Measurements from ENCODE around the gene AADACL4. TPM values are rescaled to one million over a fixed set of nuclear protein-coding genes. Genes with fewer than 3 reads are reported as not detected.

The AADACL4 gene
- total and polyA plus RNA-seq, 5 donors from 2014 or later = not detected

DNA sequence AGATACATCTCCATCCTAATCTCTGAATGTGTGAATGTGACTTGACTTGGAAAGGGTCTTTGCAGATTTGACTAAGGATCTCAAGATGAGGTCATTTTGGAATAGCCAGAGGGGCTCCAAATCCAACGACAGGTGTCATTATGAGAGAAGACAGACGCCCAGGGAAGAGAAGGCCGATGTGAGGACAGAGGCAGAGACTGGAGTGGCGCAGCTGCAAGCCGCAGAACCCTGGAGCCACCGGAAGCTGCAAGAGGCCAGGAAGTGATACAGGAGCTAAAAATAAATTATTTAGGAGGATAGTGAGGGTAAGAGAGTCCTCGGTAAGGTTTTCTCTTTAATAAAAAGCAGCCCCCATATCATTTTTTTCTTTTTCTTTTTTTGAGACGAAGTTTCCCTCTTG lies 9.7 kb upstream of the AADACL4 start:
- Mint-ChIP-seq H3K36me3 (no peaks in the 10 kb centered on the region), H3K9me3 (peaks cover 0 to 3% (median 0%) of the 10 kb centered on the region in 7 donors), H3K4me1 (peaks cover 0 to 7% (median 3%) of the 10 kb centered on the region in 4 donors), H3K27ac (peak overlapping the region in 2 of 3 donors; percentile 72 to 74), H3K4me3 (peak overlapping the region in 1 of 4 donors; percentile 22), H3K27me3 (peaks cover 4% of the 10 kb centered on the region)
- ATAC-seq (ENCODE audit: low read depth in 2 of 2) = no peak
- Histone ChIP-seq H3K9me3 (ENCODE audit: control insufficient read depth in 2 of 2, low read length in 2 of 2) (peaks cover 0 to 3% of the 10 kb centered on the region in 2 experiments), H3K4me1 (ENCODE audit: control insufficient read depth, insufficient read depth, low read length, poor library complexity, severe bottlenecking) (no peaks in the 10 kb centered on the region), H3K27ac (ENCODE audit: insufficient read depth, low read length, poor library complexity, severe bottlenecking) (no peak overlapping the region), H3K36me3 (ENCODE audit: control insufficient read depth, insufficient read depth, low read length) (no peaks in the 10 kb centered on the region), H3K4me3 (ENCODE audit: low read depth, low read length) (no peak overlapping the region), H3K27me3 (ENCODE audit: control insufficient read depth, insufficient read depth, low read length) (no peaks in the 10 kb centered on the region)
- no peak for DNase-seq

GRCh38 chr1:12634696-12635202 lies 9.1 kb upstream of the AADACL4 start:
- Mint-ChIP-seq H3K27me3 (peaks cover 4% of the 10 kb centered on the region), H3K27ac (peak overlapping the region in 1 of 3 donors; percentile 47), H3K36me3 (no peaks in the 10 kb centered on the region), H3K9me3 (peaks cover 0 to 5% (median 0%) of the 10 kb centered on the region in 7 donors), H3K4me3 (no peak overlapping the region), H3K4me1 (peaks cover 0 to 7% (median 3%) of the 10 kb centered on the region in 4 donors)
- no peak for DNase-seq
- H3K27ac ChIP-seq (ENCODE audit: insufficient read depth, low read length, poor library complexity, severe bottlenecking) = no peak overlapping the region
- ATAC-seq (ENCODE audit: low read depth in 2 of 2) = no peak
- H3K9me3 ChIP-seq (ENCODE audit: control insufficient read depth in 2 of 2, low read length in 2 of 2) = peaks cover 5 to 9% of the 10 kb centered on the region in 2 experiments
- H3K27me3 ChIP-seq (ENCODE audit: control insufficient read depth, insufficient read depth, low read length) = no peaks in the 10 kb centered on the region
- H3K4me3 ChIP-seq (ENCODE audit: low read depth, low read length) = no peak overlapping the region
- H3K36me3 ChIP-seq (ENCODE audit: control insufficient read depth, insufficient read depth, low read length) = no peaks in the 10 kb centered on the region
- no peaks in the 10 kb centered on the region for H3K4me1 ChIP-seq (ENCODE audit: control insufficient read depth, insufficient read depth, low read length, poor library complexity, severe bottlenecking)

GRCh38 chr1:12636098-12636950 lies 7.6 kb upstream of the AADACL4 start:
- peaks cover 8% of the 10 kb centered on the region for H3K27me3 Mint-ChIP-seq
- ATAC-seq (ENCODE audit: low read depth in 2 of 2) (no peak), DNase-seq (no peak)
- no peak overlapping the region for H3K27ac ChIP-seq (ENCODE audit: insufficient read depth, low read length, poor library complexity, severe bottlenecking)
- no peak overlapping the region for H3K4me3 ChIP-seq (ENCODE audit: low read depth, low read length)
- H3K9me3 Mint-ChIP-seq = peaks cover 0 to 19% (median 3%) of the 10 kb centered on the region in 7 donors
- no peaks in the 10 kb centered on the region for H3K36me3 Mint-ChIP-seq
- peaks cover 0 to 7% (median 3%) of the 10 kb centered on the region in 4 donors for H3K4me1 Mint-ChIP-seq
- H3K27ac Mint-ChIP-seq = no peak overlapping the region
- H3K4me1 ChIP-seq (ENCODE audit: control insufficient read depth, insufficient read depth, low read length, poor library complexity, severe bottlenecking) = no peaks in the 10 kb centered on the region
- H3K4me3 Mint-ChIP-seq = no peak overlapping the region
- no peaks in the 10 kb centered on the region for H3K27me3 ChIP-seq (ENCODE audit: control insufficient read depth, insufficient read depth, low read length)
- H3K9me3 ChIP-seq (ENCODE audit: control insufficient read depth in 2 of 2, low read length in 2 of 2) = peaks cover 18 to 24% of the 10 kb centered on the region in 2 experiments
- no peaks in the 10 kb centered on the region for H3K36me3 ChIP-seq (ENCODE audit: control insufficient read depth, insufficient read depth, low read length)

DNA sequence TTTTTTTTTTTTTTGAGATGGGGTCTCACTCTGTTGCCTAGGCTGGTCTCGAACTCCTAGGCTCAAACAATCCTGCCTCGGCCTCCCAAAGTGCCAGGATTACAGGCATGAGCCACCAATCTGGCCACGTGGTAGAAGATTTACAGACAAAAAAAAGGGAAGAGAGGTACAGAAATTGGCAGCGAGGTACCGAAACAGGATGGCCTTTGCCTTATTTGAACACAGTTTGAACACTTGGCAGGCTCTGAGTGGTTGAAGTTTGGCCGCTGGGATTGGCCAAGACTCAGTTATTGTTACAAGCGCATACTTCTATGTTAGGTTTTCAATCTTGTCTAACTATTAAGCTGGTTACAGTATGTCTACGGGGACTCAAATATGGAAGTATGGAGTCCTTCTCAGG lies 6.2 kb upstream of the AADACL4 start:
- Histone ChIP-seq H3K4me1 (ENCODE audit: control insufficient read depth, insufficient read depth, low read length, poor library complexity, severe bottlenecking) (no peaks in the 10 kb centered on the region), H3K4me3 (ENCODE audit: low read depth, low read length) (no peak overlapping the region), H3K27ac (ENCODE audit: insufficient read depth, low read length, poor library complexity, severe bottlenecking) (no peak overlapping the region), H3K36me3 (ENCODE audit: control insufficient read depth, insufficient read depth, low read length) (no peaks in the 10 kb centered on the region), H3K9me3 (ENCODE audit: control insufficient read depth in 2 of 2, low read length in 2 of 2) (peaks cover 18 to 26% of the 10 kb centered on the region in 2 experiments), H3K27me3 (ENCODE audit: control insufficient read depth, insufficient read depth, low read length) (no peaks in the 10 kb centered on the region)
- Mint-ChIP-seq H3K9me3 (peaks cover 0 to 20% (median 6%) of the 10 kb centered on the region in 7 donors), H3K27me3 (peaks cover 6% of the 10 kb centered on the region), H3K36me3 (no peaks in the 10 kb centered on the region), H3K27ac (no peak overlapping the region), H3K4me1 (peaks cover 0 to 6% (median 3%) of the 10 kb centered on the region in 4 donors), H3K4me3 (no peak overlapping the region)
- DNase-seq (no peak), ATAC-seq (ENCODE audit: low read depth in 2 of 2) (no peak)

DNA sequence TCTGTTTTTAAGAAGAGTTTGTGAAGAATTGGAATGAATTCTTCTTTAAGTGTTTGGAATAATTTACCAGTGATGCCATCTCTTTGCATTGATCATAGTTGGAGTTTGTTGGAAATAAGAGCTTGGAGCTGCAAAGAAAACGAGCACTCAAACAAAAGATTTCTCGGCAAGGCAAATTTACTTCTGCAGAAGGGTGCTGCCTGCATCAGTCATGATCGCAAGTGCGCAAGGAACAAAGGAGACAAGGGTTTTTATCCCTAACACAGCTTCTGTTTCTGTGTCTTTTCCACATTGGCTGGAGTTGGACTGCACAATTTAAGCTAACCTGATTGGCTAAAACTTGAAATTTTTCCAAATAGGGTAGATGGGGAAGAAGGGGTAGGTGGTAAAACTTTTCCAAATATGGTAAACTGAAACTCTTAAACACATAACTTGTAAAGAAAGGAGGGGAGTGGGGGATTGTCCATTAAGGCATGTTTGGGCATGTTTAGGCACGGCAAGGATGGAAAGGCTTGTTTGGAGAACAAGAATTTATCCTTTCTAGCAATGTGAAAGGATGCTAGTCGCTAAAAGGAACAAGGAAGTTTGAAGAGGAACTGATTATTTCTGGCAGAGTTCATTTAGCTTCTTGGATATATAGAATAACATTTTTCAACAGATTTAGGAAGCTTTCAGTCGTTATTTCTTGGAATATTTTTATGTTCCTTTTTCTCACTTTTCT lies 3.5 kb upstream of the AADACL4 start:
- no peak overlapping the region for H3K4me3 Mint-ChIP-seq
- ATAC-seq (ENCODE audit: low read depth in 2 of 2) (no peak), DNase-seq (no peak)
- H3K36me3 Mint-ChIP-seq = no peaks in the 10 kb centered on the region
- Histone ChIP-seq H3K9me3 (ENCODE audit: control insufficient read depth in 2 of 2, low read length in 2 of 2) (peaks cover 18 to 26% of the 10 kb centered on the region in 2 experiments), H3K36me3 (ENCODE audit: control insufficient read depth, insufficient read depth, low read length) (no peaks in the 10 kb centered on the region), H3K27me3 (ENCODE audit: control insufficient read depth, insufficient read depth, low read length) (no peaks in the 10 kb centered on the region), H3K27ac (ENCODE audit: insufficient read depth, low read length, poor library complexity, severe bottlenecking) (no peak overlapping the region), H3K4me1 (ENCODE audit: control insufficient read depth, insufficient read depth, low read length, poor library complexity, severe bottlenecking) (no peaks in the 10 kb centered on the region), H3K4me3 (ENCODE audit: low read depth, low read length) (no peak overlapping the region)
- H3K27me3 Mint-ChIP-seq = peaks cover 8% of the 10 kb centered on the region
- H3K9me3 Mint-ChIP-seq = peaks cover 0 to 20% (median 5%) of the 10 kb centered on the region in 7 donors
- peak overlapping the region in 1 of 3 donors; percentile 28 for H3K27ac Mint-ChIP-seq
- no peaks in the 10 kb centered on the region for H3K4me1 Mint-ChIP-seq

GRCh38 chr1:12640958-12641272 lies 3.0 kb upstream of the AADACL4 start:
- no peak for ATAC-seq (ENCODE audit: low read depth in 2 of 2)
- no peaks in the 10 kb centered on the region for H3K27me3 ChIP-seq (ENCODE audit: control insufficient read depth, insufficient read depth, low read length)
- peaks cover 18 to 26% of the 10 kb centered on the region in 2 experiments for H3K9me3 ChIP-seq (ENCODE audit: control insufficient read depth in 2 of 2, low read length in 2 of 2)
- H3K27ac ChIP-seq (ENCODE audit: insufficient read depth, low read length, poor library complexity, severe bottlenecking) = no peak overlapping the region
- H3K4me1 Mint-ChIP-seq = no peaks in the 10 kb centered on the region
- peaks cover 0 to 20% (median 5%) of the 10 kb centered on the region in 7 donors for H3K9me3 Mint-ChIP-seq
- no peaks in the 10 kb centered on the region for H3K4me1 ChIP-seq (ENCODE audit: control insufficient read depth, insufficient read depth, low read length, poor library complexity, severe bottlenecking)
- no peak overlapping the region for H3K4me3 ChIP-seq (ENCODE audit: low read depth, low read length)
- H3K27ac Mint-ChIP-seq = no peak overlapping the region
- DNase-seq = no peak
- H3K36me3 Mint-ChIP-seq = no peaks in the 10 kb centered on the region
- H3K36me3 ChIP-seq (ENCODE audit: control insufficient read depth, insufficient read depth, low read length) = no peaks in the 10 kb centered on the region
- no peak overlapping the region for H3K4me3 Mint-ChIP-seq
- H3K27me3 Mint-ChIP-seq = peaks cover 9% of the 10 kb centered on the region

DNA sequence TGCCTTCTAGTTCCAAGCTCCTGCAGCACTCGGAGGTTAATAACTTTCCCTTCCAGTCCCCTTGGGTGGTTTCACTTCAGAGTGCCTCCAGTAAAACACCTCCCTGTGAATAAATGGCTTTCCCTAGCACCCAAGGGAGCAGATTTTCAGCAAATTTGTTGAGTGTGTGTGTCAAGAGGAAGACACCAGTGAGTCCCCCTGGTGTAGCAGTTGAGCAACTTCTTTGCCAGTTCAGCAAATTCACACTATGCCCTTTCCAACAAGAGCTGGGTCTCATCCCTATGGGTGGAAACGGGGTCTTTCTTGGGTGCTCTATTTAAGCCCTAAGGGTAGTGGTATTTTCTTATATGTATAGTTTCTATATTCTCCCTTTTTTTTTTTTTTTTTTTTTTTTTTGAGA lies 806 bp upstream of the AADACL4 start:
- no peaks in the 10 kb centered on the region for H3K27me3 ChIP-seq (ENCODE audit: control insufficient read depth, insufficient read depth, low read length)
- no peak for ATAC-seq (ENCODE audit: low read depth in 2 of 2)
- H3K4me3 ChIP-seq (ENCODE audit: low read depth, low read length) = no peak overlapping the region
- Mint-ChIP-seq H3K36me3 (no peaks in the 10 kb centered on the region), H3K27me3 (peaks cover 12% of the 10 kb centered on the region), H3K4me3 (no peak overlapping the region), H3K27ac (no peak overlapping the region), H3K4me1 (no peaks in the 10 kb centered on the region), H3K9me3 (peaks cover 0 to 20% (median 5%) of the 10 kb centered on the region in 7 donors)
- H3K4me1 ChIP-seq (ENCODE audit: control insufficient read depth, insufficient read depth, low read length, poor library complexity, severe bottlenecking) = no peaks in the 10 kb centered on the region
- no peak overlapping the region for H3K27ac ChIP-seq (ENCODE audit: insufficient read depth, low read length, poor library complexity, severe bottlenecking)
- H3K9me3 ChIP-seq (ENCODE audit: control insufficient read depth in 2 of 2, low read length in 2 of 2) = peaks cover 18 to 26% of the 10 kb centered on the region in 2 experiments
- no peak for DNase-seq
- no peaks in the 10 kb centered on the region for H3K36me3 ChIP-seq (ENCODE audit: control insufficient read depth, insufficient read depth, low read length)
